ENCODE measurements around the gene PNMT. TPM values are rescaled to one million over a fixed set of nuclear protein-coding genes. Genes with fewer than 3 reads are reported as not detected.
A peak's percentile ranks its signal among the peaks of the same experiment; 100 is the strongest.

Gene PNMT
- total and polyA plus RNA-seq, 2 of the 13 experiments (the other 11 are each of a cell fraction or from before 2014, with no cell fraction given) = 0.25 TPM; not detected in 1

GRCh38 chr17:39687101-39687545 is 18.9 kb downstream of the PNMT start (continued):
- TF ChIP-seq ZNF775 (CRISPR knock-in tag; IDR thresholded peaks at IDR 0.05; ENCODE audit: borderline replicate concordance) (no peak), ZZZ3 (CRISPR knock-in tag; IDR thresholded peaks at IDR 0.05; ENCODE audit: borderline replicate concordance) (no peak), SATB2 (CRISPR knock-in tag; IDR thresholded peaks at IDR 0.05) (no peak), SIX4 (CRISPR knock-in tag; IDR thresholded peaks at IDR 0.05) (no peak), SP140L (CRISPR knock-in tag; IDR thresholded peaks at IDR 0.05; ENCODE audit: borderline replicate concordance) (no peak), PAWR (CRISPR knock-in tag; IDR thresholded peaks at IDR 0.05; ENCODE audit: borderline replicate concordance) (no peak), ARID4A (CRISPR knock-in tag; IDR thresholded peaks at IDR 0.05; ENCODE audit: borderline replicate concordance) (no peak; the same call in 1 of the 2 replicates), HOXA7 (CRISPR knock-in tag; IDR thresholded peaks at IDR 0.05) (no peak), CEBPG (CRISPR knock-in tag; IDR thresholded peaks at IDR 0.05) (no peak), ZNF777 (CRISPR knock-in tag; IDR thresholded peaks at IDR 0.05) (no peak), ZNF605 (CRISPR knock-in tag; IDR thresholded peaks at IDR 0.05) (peak; percentile 61), MIXL1 (CRISPR knock-in tag; IDR thresholded peaks at IDR 0.05) (peak; percentile 16; the same call in 1 of the 2 replicates), ZBTB3 (CRISPR knock-in tag; IDR thresholded peaks at IDR 0.05; ENCODE audit: borderline replicate concordance, low read depth) (no peak), ZNF337 (CRISPR knock-in tag; IDR thresholded peaks at IDR 0.05; ENCODE audit: borderline replicate concordance, low read depth) (no peak), CCAR2 (optimal IDR thresholded peaks at IDR 0.05; ENCODE audit: low read depth, low read length) (no peak), SOX5 (CRISPR knock-in tag; IDR thresholded peaks at IDR 0.05; ENCODE audit: borderline replicate concordance) (peak; percentile 67), BHLHE40 (IDR thresholded peaks at IDR 0.05; ENCODE audit: low read length) (0 out of 2 replicates have a peak, but pooled peaks have one; percentile 5), CENPT (CRISPR knock-in tag; IDR thresholded peaks at IDR 0.05; ENCODE audit: low read depth) (no peak), ZNF513 (CRISPR knock-in tag; conservative IDR thresholded peaks at IDR 0.05) (no peak)
- TF ChIP-seq, protein P1, sequence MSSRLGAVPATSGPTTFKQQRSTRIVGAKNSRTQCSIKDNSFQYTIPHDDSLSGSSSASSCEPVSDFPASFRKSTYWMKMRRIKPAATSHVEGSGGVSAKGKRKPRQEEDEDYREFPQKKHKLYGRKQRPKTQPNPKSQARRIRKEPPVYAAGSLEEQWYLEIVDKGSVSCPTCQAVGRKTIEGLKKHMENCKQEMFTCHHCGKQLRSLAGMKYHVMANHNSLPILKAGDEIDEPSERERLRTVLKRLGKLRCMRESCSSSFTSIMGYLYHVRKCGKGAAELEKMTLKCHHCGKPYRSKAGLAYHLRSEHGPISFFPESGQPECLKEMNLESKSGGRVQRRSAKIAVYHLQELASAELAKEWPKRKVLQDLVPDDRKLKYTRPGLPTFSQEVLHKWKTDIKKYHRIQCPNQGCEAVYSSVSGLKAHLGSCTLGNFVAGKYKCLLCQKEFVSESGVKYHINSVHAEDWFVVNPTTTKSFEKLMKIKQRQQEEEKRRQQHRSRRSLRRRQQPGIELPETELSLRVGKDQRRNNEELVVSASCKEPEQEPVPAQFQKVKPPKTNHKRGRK (CRISPR knock-in tag; IDR thresholded peaks at IDR 0.05) = no peak
- TF ChIP-seq, protein P2, sequence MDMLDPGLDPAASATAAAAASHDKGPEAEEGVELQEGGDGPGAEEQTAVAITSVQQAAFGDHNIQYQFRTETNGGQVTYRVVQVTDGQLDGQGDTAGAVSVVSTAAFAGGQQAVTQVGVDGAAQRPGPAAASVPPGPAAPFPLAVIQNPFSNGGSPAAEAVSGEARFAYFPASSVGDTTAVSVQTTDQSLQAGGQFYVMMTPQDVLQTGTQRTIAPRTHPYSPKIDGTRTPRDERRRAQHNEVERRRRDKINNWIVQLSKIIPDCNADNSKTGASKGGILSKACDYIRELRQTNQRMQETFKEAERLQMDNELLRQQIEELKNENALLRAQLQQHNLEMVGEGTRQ (IDR thresholded peaks at IDR 0.05; ENCODE audit: low read depth, low read length) = no peak
- TF ChIP-seq, protein P2 (CRISPR knock-in tag; IDR thresholded peaks at IDR 0.05; ENCODE audit: borderline replicate concordance) = no peak
